ENCODE measurements around the gene ANKRD44. TPM values are rescaled to one million over a fixed set of nuclear protein-coding genes. Genes with fewer than 3 reads are reported as not detected.
A peak's percentile ranks its signal among the peaks of the same experiment; 100 is the strongest.

ANKRD44 gene
- total RNA-seq, 1 donor from 2014 or later: 6.9 TPM

DNA sequence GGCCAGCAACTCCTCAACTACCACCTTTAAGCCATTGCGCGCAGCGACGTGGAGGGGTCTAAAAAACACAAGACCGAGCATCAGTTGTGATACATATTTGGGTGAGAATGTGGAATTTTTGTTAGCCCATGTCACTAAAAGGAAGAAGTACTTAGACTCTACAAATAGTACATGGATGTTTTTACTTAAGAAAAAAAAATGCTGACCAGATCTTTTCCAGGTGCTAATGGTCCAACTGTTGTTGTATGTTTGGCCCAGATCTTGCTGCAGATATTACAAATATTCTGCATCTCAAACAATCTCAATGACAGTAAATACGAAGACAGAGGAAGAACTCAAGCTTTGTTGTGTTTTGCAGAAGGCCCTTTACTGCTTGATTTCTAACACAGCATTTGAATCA is 317.0 kb downstream of the ANKRD44 start:
- intact Hi-C loops (cut with micrococcal nuclease): loop anchor here (10.0 kb wide), 1 partner anchor 191 kb away; no protein-coding TSS in a partner anchor
- no peak for ATAC-seq

DNA sequence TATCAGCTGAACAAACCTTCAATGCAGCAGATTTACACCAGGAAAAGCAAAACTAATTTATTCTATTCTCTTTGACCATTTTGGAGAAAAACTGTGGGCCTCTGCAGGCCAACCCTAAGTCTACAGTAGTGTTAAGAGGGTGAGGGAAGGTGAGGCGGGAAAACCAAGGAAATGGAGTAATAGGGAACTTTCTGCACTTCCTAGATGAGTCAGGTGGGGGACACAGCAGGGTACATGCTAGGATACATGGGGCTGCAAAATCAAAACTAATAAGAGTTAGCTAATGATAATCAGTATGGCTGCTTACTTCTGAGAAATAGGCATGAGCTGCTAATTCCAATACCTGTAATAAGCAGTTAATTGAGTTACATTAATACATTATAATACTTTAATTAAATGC is 318.1 kb downstream of the ANKRD44 start:
- DNase-seq (no peak), ATAC-seq (no peak)
- intact Hi-C loops (cut with micrococcal nuclease): loop anchor here (10.0 kb wide), 1 partner anchor 192 kb away; no protein-coding TSS in a partner anchor

More for the DNA sequence above, 317.0 kb downstream of the ANKRD44 start:
- DNase-seq: no peak

DNA sequence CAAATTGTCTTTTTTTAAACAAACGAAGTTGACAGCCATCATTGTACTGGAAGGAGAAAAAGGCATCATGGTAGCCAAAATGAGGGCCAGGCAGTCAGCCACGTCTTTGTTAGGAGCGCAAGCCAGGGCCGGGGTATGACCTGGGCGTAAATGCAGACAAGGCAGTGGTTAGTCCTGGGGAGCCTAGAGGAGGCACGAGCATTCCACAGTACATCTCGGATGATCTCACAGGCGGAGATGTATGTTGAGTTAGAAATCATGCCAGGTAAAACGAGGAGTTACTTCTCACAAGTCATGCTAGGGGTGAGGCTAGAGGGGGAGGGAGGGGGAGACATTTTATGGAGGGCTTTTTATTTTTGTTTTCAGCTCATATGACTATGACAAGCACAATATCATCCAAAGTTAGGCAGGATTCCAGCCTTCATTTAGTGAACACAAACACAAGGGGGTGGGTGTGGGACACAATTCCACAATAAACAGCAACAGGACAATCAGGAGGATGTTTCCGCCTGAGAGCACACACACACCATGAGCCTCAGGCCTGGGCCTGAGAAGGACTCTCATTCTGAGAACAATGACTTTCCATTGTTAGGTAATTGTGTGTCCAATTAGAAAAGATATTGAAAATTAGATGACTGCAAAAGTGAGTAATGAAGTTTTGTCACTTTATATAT is 319.7 kb downstream of the ANKRD44 start:
- ATAC-seq (no peak), DNase-seq (no peak)
- intact Hi-C loops (cut with micrococcal nuclease): loop anchor here (10.0 kb wide), 1 partner anchor 194 kb away; no protein-coding TSS in a partner anchor

- intact Hi-C loops (cut with micrococcal nuclease): loop anchor here (10.0 kb wide), 1 partner anchor 195 kb away; no protein-coding TSS in a partner anchor
- DNase-seq (no peak), ATAC-seq (no peak)
Observed at GRCh38 chr2:196990092-196990491, 320.5 kb downstream of the ANKRD44 start.

- ATAC-seq (no peak), DNase-seq (no peak)
- intact Hi-C loops (cut with micrococcal nuclease): loop anchor here (10.0 kb wide), 1 partner anchor 65 kb away; the partner anchor contains the start of gene PGAP1
Observed at GRCh38 chr2:196989496-196989895, 321.1 kb downstream of the ANKRD44 start.

DNA sequence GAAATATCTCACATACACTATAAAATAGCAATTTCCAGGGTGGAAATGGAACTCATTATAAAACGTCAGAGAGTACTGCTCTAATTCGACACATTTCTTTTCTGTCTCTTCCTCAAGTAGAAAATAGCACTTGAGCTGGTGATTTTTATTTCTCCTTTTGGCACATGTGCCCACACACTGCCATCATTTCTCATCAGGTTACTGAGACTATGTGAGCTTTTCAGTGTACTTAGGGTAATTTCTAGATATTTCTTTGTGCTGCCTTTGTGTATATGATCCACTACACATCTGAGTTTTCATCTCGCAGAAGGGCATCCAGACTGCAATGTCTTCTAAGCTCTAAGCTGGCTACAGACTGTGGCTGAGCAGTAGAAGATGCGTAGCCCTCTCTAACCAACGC is 321.9 kb downstream of the ANKRD44 start:
- intact Hi-C loops (cut with micrococcal nuclease): loop anchor here (10.0 kb wide), 1 partner anchor 64 kb away; the partner anchor contains the start of gene PGAP1
- ATAC-seq (no peak), DNase-seq (no peak)

DNA sequence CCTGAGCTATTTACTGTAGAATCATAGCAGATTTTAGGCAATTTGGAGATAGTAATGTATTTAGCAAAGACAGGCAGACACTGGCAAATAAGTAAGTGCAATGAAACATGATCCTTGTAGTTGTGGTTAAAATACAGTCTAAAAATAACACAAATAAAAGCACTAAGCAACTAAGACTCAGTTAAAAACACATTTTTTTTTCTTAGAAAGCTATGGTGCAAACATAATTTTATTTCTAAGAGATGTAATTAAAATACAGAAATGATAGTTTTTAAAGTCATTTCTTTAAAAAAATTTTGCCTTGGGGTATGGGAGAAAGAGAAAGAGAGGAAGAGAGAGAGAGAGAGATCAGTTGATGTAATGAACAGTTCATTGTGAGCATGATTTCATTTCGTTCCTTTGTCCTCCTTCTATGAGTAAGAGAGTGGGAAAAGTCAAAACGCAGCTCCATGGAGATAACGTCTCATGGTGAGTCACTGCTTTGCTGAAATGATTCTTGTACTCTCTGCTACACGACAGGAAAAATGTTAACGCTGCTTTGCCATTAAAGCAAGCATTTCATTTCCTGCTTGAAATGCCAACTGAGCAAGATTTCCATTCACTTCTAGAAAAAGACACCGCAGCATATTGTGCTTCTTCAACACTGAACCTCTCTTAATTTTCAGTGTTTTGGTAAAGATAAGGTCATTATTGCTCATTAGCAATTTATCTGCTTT is 322.8 kb downstream of the ANKRD44 start:
- DNase-seq: no peak
- peak; percentile 96 for ATAC-seq
- intact Hi-C loops (cut with micrococcal nuclease): loop anchor here (10.0 kb wide), 1 partner anchor 63 kb away; the partner anchor contains the start of gene PGAP1

DNA sequence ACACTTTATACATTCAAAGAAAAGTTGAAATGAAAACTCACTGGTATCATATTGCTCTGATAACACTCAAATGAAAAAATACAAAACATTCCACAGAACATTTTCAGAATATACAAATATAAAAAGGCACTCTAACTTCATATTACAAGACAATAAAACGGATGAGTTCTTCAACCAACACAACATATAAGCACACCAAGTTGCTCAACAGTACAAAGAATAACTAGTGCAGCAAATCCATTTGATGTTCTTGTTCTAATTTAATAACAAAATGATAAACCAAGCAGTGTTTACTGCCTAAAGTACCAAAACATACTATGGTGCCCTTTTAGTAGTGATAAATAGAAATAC is 323.3 kb downstream of the ANKRD44 start:
- ATAC-seq (no peak), DNase-seq (no peak)
- intact Hi-C loops (cut with micrococcal nuclease): loop anchor here (10.0 kb wide), 1 partner anchor 62 kb away; the partner anchor contains the start of gene PGAP1

- intact Hi-C loops (cut with micrococcal nuclease): loop anchor here (10.0 kb wide), 1 partner anchor 61 kb away; the partner anchor contains the start of gene PGAP1
- no peak for DNase-seq
- ATAC-seq: no peak
Observed at GRCh38 chr2:196985511-196986183, 324.9 kb downstream of the ANKRD44 start.

DNA sequence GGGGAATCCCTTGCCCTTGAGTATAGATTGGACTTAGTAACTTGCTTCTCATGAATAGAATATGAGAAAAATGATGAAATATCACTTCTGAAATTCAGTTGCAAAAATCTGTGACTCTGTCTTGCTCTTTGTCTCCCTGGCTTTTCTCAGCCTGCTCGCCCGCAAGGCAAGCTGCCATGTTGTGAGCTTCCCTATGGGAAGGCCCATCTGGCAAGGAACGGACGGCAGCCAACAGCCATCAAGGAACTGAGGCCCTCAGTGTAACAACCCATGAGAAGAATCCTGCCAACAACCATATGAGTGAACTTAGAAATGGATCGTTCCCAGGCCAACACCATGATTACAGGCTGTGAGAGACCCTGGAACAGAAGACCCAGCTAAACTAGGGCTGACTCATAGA is 325.7 kb downstream of the ANKRD44 start:
- intact Hi-C loops (cut with micrococcal nuclease): loop anchor here (10.0 kb wide), 1 partner anchor 60 kb away; the partner anchor contains the start of gene PGAP1
- no peak for DNase-seq
- ATAC-seq: no peak

GRCh38 chr2:196983934-196984333 is 326.6 kb downstream of the ANKRD44 start:
- intact Hi-C loops (cut with micrococcal nuclease): loop anchor here (10.0 kb wide), 1 partner anchor 59 kb away; the partner anchor contains the start of gene PGAP1
- DNase-seq: no peak

DNA sequence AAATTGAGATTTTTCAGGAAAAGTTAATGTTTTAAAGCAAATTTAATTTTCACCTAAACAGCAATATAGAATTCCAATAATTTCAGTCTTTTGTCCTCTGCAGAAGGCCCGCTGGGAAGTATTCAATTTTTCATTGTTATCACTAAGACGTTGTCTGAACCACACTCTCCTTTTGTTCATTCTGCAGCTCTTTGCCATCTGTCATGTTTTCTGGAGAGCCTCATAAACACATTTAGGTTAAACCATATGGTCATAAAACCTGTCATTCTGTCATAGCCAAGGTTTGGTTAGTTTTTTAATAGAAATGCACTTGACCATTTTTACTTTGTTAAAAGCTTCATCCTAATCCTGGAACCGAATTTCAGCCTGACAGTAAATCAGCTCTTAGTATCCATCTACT is 330.1 kb downstream of the ANKRD44 start:
- ATAC-seq: no peak

More at GRCh38 chr2:196983934-196984333, 326.6 kb downstream of the ANKRD44 start:
- no peak for ATAC-seq

GRCh38 chr2:196980001-196980400 is 330.6 kb downstream of the ANKRD44 start:
- ATAC-seq (no peak), DNase-seq (no peak)
- intact Hi-C loops (cut with micrococcal nuclease): loop anchor here (10.0 kb wide), 1 partner anchor 55 kb away; the partner anchor contains the start of gene PGAP1

More for the DNA sequence above, 330.1 kb downstream of the ANKRD44 start:
- intact Hi-C loops (cut with micrococcal nuclease): loop anchor here (10.0 kb wide), 1 partner anchor 56 kb away; the partner anchor contains the start of gene PGAP1
- DNase-seq: no peak

- intact Hi-C loops (cut with micrococcal nuclease): no loop called here
- DNase-seq: no peak
- no peak for ATAC-seq
Observed at GRCh38 chr2:196977507-196977906, 333.1 kb downstream of the ANKRD44 start.

GRCh38 chr2:196974970-196975369 is 335.6 kb downstream of the ANKRD44 start:
- ATAC-seq (no peak), DNase-seq (no peak)
- intact Hi-C loops (cut with micrococcal nuclease): no loop called here

- DNase-seq: no peak
- intact Hi-C loops (cut with micrococcal nuclease): no loop called here
- no peak for ATAC-seq
Observed at GRCh38 chr2:196971574-196972279, 338.9 kb downstream of the ANKRD44 start.

DNA sequence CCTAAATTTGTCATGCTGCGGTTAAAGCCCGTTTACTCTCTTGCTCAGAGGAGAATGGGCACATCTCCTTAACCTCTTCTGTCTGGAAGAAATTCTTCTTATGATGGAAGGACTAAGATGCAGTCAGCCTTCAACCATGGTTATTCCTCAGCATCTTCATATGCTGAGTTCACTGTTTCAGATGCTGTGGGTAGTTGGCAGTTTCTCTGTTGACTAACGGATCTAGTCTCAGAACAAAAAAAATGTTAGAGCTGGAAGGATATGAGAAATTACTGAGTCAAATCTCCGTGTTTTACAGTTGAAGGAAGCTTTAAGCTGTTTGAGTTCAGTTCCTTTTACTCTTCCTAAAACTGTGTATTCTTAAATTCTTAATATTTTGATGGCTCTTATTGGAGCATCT is 340.5 kb downstream of the ANKRD44 start:
- intact Hi-C loops (cut with micrococcal nuclease): no loop called here
- DNase-seq (no peak), ATAC-seq (no peak)

GRCh38 chr2:196968516-196968915 is 342.1 kb downstream of the ANKRD44 start:
- no peak for DNase-seq
- no peak for ATAC-seq
- intact Hi-C loops (cut with micrococcal nuclease): no loop called here

- intact Hi-C loops (cut with micrococcal nuclease): no loop called here
- ATAC-seq: no peak
- no peak for DNase-seq
Observed at GRCh38 chr2:196967775-196968174, 342.8 kb downstream of the ANKRD44 start.
